ENCODE results near the gene PRTN3. TPM values are rescaled to one million over a fixed set of nuclear protein-coding genes. Genes with fewer than 3 reads are reported as not detected.
"Not testable (repeated sequence)": the region's sequence is repeated elsewhere in the genome, so short reads cannot be mapped to it uniquely, and the experiment has no call there.

Gene PRTN3
- polyA plus RNA-seq, 1 donor = 0.67 TPM

DNA sequence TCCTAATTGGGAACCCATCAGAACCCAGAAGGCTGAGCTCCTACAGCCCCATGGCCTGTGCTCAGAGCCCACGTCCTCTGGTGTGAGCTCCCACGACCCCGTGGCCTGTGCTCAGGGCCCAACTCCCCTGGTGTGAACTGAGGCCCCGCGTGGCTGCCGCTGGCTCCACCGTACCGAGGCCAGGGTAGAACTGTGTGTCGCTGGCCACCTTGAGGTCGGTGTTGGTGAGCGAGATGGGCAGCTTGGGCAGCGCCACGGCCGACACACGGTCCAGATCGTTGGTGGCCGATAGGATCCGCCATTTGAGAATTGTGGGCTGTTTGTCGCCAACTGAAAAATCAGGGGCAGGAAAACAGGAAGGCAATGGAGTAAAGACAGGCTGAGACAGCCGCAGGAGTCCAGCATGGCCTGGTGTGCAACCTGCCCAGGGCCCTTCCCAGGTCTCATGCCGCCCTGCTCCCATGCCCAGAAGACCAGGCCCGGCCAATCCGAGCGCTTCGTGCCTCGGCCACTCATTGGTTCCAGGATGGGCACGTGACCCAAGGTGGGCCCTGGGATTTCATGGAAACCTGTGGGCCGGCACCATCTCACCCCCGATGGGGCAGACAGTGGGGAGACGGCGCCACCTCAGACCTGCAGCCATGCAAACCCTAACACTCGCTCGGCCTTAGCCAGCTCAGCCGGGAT lies 40.7 kb downstream of the PRTN3 start:
- no peak for DNase-seq

DNA sequence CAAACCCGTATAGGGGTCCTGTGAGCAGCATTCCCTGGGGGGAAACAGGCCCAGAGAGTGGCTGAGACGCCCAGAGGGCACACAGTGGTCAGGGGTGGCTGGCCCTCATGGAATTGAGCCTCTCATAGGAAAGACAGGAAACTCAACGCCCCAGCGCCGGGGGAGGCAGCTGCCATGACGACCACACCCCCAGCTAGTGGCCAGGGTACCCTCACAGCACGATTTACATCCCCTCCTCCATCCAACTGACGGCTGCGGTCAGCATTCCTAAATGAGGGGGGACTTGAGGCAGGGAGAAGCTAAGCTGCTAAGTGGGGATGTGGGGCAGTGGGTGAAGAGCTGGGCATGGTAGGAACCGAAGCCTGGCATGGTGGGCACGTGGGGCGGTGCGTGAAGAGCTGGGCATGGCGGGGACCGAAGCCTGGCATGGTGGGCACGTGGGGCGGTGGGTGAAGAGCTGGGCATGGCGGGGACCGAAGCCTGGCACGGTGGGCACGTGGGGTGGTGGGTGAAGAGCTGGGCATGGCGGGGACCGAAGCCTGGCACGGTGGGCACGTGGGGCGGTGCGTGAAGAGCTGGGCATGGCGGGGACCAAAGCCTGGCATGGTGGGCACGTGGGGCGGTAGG lies 42.2 kb downstream of the PRTN3 start:
- DNase-seq = no peak

DNA sequence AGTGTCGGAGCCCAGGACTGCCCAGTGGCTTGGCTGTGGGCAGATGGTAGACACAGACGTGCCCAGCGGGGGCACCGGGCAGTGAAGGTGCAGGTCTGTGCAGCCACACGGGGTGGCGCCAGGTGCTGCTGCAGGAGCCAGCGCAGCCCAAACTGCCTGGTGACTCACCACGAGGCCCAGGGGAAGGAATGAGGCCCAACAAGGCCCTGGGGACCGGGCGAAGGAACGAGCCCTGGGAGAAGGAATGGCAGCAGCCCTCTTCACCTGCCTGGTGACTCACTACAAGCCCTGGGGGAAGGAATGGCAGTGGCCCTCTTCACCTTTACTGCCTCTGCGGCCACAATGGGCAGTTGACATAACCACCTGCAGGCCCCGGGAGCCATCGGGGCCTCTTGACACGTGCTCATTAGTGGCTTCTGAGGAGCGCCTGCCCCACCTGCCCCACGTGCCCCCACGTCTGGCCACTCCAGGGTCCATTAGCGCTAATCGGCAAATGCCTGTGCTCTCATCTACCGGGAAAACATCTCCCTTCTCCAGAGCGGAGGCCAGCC lies 42.9 kb downstream of the PRTN3 start:
- DNase-seq = no peak

GRCh38 chr19:884420-885211 lies 43.8 kb downstream of the PRTN3 start:
- DNase-seq = no peak

GRCh38 chr19:885536-886224 lies 44.9 kb downstream of the PRTN3 start:
- no peak for DNase-seq

DNA sequence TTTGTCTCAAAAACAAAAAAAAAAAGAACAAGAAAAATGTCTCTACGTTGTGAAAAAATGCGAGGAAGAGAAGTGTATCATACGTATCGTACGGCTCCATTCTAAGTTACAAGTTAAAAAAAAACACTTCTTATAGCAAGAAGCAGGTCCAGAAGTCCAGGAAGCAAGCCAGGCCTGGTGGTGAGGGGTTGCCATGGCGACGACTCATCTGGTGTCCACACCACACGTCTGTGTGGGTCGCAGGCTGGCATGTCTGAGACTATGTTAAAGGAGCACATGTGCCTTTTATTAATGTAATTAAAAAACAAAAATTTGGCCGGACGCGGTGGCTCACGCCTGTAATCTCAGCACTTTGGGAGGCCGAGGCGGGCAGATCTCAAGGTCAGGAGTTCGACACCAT lies 46.3 kb downstream of the PRTN3 start:
- DNase-seq = no peak

DNA sequence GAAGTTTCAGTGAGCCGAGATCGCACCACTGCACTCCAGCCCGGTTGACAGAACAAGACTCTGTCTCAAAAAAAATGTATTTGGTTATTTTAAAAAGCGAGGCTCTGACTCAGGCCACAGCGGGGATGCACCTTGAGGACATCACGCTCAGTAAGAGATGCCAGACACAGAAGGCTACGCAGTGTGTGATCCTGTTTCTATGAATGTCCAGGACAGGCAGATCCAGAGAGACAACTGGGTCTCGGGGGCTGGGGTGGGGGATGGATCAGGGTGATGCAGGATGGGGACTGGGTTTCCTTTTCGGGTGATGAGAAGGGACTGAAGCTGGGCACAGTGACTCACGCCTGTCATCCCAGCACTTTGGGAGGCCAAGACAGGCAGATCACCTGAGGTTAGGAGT lies 46.8 kb downstream of the PRTN3 start:
- DNase-seq = no peak

GRCh38 chr19:888581-889385 lies 48.0 kb downstream of the PRTN3 start:
- DNase-seq = no peak

GRCh38 chr19:889662-890295 lies 49.0 kb downstream of the PRTN3 start:
- DNase-seq = no peak

DNA sequence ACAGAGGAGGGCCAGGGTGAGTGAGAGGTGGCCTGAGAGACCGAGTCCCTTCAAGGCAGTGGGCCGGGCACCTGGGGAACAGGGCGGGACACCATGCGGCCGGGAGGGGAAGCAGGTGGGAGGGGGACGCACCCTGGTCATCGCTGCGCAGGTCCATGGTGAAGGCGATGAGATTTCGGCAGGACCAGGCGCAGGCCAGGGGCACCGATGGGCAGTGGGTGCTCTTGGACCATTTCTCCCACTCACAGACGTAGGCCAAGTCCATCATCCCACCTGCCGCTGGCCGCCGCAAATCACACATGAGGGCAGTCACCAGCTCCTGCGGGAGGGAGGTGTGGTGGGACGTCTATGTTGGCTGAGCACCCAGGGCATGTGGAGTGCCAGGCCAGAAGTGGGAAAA lies 50.0 kb downstream of the PRTN3 start:
- DNase-seq = no peak

DNA sequence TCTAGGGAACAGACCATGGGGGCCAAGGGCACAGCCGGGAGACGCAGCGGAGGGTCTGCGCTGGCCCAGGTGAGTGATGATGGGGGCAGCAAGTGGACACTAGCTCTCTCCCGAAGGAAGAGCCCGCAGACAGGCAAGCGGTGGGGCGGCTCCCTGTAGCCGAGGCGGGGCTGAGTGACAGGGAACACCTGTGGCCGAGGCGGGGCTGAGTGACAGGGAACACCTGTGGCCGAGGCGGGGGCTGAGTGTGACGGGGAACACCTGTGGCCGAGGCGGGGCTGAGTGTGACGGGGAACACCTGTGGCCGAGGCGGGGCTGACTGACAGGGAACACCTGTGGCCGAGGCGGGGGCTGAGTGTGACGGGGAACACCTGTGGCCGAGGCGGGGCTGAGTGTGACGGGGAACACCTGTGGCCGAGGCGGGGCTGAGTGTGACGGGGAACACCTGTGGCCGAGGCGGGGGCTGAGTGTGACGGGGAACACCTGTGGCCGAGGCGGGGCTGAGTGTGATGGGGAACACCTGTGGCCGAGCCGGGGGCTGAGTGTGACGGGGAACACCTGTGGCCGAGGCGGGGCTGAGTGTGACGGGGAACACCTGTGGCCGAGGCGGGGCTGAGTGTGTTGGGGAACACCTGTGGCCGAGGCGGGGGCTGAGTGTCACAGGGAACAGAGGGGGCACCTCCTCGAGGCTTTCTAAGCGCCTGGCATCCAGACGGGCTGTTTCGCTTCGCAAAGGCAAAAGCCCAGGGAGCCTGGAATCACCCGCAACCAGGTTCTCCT lies 50.8 kb downstream of the PRTN3 start:
- not testable (repeated sequence) for DNase-seq

- DNase-seq = no peak
Observed at GRCh38 chr19:892243-892893, 51.6 kb downstream of the PRTN3 start.

GRCh38 chr19:892894-893689 lies 52.3 kb downstream of the PRTN3 start, which contains the start of the genes MED16 and RNU6-9:
MED16 (minus strand) TSS chr19:893187; CDS start chr19:891131, 2,056 bp downstream.
RNU6-9 (plus strand) TSS chr19:893484.
- DNase-seq = peak; percentile 93

DNA sequence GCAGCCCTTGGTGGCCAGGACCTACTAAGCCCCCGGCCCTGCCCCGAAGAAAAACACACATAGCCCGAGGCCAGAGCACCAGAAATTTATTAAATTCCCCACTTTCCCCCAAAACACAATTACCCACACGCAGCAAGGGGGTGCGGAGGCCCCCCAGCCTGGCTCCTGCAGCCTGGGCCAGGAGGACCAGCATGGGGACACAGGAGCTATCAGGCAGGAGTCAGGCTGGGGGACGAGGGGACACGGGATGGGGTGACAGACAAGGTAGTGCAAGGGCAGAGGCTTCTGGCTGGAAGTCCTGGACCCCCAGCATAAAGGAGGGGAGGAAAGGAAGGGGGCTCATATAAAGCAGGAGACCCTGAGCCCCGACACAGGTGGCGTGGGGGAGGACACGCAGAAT lies 55.6 kb downstream of the PRTN3 start:
- DNase-seq = no peak

DNA sequence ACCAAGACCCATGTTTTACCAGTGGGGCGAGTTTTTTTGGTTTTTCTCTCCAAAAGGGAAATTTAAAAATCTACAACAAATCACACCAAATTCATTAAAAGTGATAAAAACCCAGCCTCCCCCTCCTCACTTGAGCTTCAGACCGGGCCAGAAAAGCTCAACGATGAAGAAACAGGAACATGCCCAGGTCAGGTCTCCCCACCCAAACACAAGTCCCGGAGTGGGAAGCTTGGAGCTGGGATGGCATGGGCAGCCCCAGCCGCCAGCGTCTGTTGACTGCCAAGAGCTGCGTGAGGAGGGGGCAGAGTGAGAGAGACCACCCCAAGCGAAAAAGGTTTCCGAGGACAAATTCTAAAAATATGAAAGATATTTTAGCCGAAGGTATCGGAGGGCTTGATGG lies 56.2 kb downstream of the PRTN3 start:
- DNase-seq = no peak

DNA sequence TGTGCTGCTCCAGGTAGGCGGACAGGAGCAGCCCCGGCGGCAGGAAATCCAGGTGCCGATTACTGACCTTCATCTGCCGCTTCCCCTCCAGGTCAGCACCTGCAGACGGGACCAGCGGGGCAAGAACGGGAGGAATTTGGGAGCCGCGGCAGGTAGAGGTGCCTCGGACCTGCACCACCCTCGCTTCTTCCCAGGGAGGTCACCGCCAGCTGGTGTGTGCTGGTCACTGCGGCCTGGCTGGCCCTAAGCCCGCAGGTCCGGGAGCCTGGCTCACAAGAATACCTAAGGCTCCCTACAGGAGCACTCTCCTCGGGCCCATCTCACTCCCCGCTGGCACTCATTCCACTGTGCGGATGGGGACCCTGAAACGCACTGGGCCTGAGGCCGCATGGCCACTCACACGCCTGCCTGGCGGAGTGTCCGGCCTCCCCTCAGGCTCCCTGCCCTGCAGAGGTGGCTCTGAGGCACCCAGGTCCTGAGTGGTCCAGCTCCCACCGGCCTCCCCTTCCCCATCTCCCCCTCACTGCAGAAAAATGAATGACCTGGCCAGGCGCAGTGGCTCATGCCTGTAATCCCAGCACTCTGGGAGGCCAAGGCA lies 56.7 kb downstream of the PRTN3 start:
- DNase-seq = no peak

Data from left kidney (tissue), 2 donors.